BLaER1 treated with 17β-estradiol and CSF1 and Interleukin-3, amounts not matched to agents 10 nM and 100 nM (cell line): ENCODE measurements around the gene VEPH1.

Source experiments
- H3K27ac ChIP-seq, 11 experiments: shearing (Covaris generic); formaldehyde crosslinking; 2 replicates each; pipeline ENCODE4 v1.8.1; 2022
- H3K27me3 ChIP-seq, 11 experiments: shearing (Covaris generic); formaldehyde crosslinking; 2 replicates each; pipeline ENCODE4 v1.8.1; 2022
- H3K36me3 ChIP-seq, 11 experiments: shearing (Covaris generic); formaldehyde crosslinking; 2 replicates each; pipeline ENCODE4 v1.8.1; 2022
- H3K4me1 ChIP-seq, 10 experiments: shearing (Covaris generic); formaldehyde crosslinking; 2 replicates each; pipeline ENCODE4 v1.8.1; 2022
- H3K4me2 ChIP-seq, 11 experiments: shearing (Covaris generic); formaldehyde crosslinking; 2 replicates each; pipeline ENCODE4 v1.8.1; 2022
- H3K4me3 ChIP-seq, 10 experiments: shearing (Covaris generic); formaldehyde crosslinking; 2 replicates each; pipeline ENCODE4 v1.8.1; 2022
- H3K9ac ChIP-seq, 11 experiments: shearing (Covaris generic); formaldehyde crosslinking; 2 replicates each; pipeline ENCODE4 v1.8.1; 2022
- H3K9me3 ChIP-seq, 11 experiments: shearing (Covaris generic); formaldehyde crosslinking; replicated peaks in 1 of 11; 2 replicates each; pipeline ENCODE4 v1.8.1; 2022
- H4K20me1 ChIP-seq, 11 experiments: shearing (Covaris generic); formaldehyde crosslinking; 2 replicates each; pipeline ENCODE4 v1.8.1; 2022
- Cebpa-rat ChIP-seq, 11 experiments: shearing (Covaris generic); IDR thresholded peaks; 2 replicates each; pipeline ENCODE4 v1.8.1; 2022

The VEPH1 gene

DNA sequence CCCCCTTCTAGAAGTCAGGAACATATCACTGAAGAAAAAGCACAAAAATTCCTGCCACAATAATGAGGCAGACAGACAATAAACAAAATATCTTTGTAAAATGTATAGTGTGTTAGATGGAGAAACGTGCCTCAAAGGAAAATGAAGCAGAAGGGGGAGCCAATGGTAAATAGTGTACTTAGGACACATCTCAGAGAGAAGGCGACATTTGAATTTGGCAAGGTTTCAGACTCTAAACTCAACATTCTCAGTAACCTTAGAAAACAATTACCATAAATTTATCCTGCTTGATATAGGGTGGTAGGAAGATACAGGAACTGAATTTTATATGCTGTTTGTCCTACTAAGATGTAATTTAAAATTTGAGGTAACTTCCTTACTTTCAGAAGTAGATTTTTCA is 119.2 kb downstream of the VEPH1 start:
- H3K9ac ChIP-seq: no peak overlapping the region
- no peak overlapping the region for H3K4me2 ChIP-seq
- no peaks in the 10 kb centered on the region for H4K20me1 ChIP-seq
- H3K27ac ChIP-seq: no peak overlapping the region
- no peaks in the 10 kb centered on the region for H3K36me3 ChIP-seq
- no peaks in the 10 kb centered on the region for H3K27me3 ChIP-seq
- TF ChIP-seq Cebpa-rat (IDR thresholded peaks at IDR 0.05): no peak
- no peaks in the 10 kb centered on the region for H3K4me1 ChIP-seq
- no peaks in the 10 kb centered on the region for H3K9me3 ChIP-seq
- H3K4me3 ChIP-seq: no peak overlapping the region

DNA sequence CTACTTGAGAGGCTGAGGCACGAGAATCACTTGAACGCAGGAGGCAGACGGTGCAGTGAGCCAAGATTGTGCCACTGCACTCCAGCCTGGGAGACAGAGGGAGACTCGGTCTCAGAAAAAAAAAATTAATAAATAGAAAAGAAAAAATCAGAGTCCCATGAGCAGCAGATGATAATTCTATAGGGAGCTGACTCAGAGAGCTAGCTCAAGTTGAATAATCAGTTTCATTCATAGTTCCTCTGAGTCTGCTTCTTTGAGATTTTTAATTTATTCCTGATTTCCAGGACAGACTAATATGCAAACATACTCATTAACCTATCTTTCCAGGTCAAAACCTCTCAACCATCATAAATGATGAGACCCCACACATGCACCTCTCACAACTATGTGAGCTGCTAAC is 121.6 kb downstream of the VEPH1 start:
- TF ChIP-seq Cebpa-rat (IDR thresholded peaks at IDR 0.05): no peak
- H3K4me1 ChIP-seq: no peaks in the 10 kb centered on the region
- no peaks in the 10 kb centered on the region for H3K36me3 ChIP-seq
- H3K9me3 ChIP-seq: no peaks in the 10 kb centered on the region
- no peak overlapping the region for H3K27ac ChIP-seq
- H3K4me2 ChIP-seq: no peak overlapping the region
- H4K20me1 ChIP-seq: no peaks in the 10 kb centered on the region
- H3K27me3 ChIP-seq: no peaks in the 10 kb centered on the region
- H3K9ac ChIP-seq: no peak overlapping the region
- no peak overlapping the region for H3K4me3 ChIP-seq

DNA sequence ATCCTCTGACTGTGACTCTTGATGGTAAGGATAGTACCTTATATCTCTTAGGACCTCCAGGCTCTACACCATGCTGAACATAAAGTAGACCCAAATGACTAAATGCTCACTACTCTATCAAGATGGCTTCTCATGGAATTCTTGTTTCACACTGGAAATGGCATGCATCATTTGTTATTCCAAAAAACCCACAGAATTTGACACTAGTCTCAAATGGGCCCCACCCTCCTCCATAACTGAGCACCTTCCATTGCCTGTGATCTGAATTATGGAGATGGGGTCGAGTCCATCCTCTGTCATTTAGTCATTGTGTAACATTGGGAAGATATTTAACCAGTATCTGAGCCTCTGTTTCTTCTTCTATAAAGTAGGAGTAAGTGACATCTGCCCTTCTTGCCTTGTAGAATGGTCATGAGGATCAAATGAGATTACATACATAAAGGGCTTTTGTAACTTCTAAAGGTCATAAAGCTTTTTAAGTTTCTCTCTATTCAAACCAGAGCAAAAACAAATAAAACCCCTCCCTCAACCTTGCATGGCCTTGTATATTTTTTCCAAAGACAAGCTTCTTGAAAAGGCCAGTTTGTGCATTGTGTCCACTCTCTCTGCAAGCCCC is 123.6 kb downstream of the VEPH1 start:
- Histone ChIP-seq H3K4me3 (no peak overlapping the region), H3K9ac (no peak overlapping the region), H3K27ac (no peak overlapping the region), H3K4me2 (no peak overlapping the region), H4K20me1 (no peaks in the 10 kb centered on the region), H3K27me3 (no peaks in the 10 kb centered on the region), H3K9me3 (no peaks in the 10 kb centered on the region), H3K36me3 (no peaks in the 10 kb centered on the region), H3K4me1 (no peaks in the 10 kb centered on the region)
- no peak for TF ChIP-seq Cebpa-rat (IDR thresholded peaks at IDR 0.05)

DNA sequence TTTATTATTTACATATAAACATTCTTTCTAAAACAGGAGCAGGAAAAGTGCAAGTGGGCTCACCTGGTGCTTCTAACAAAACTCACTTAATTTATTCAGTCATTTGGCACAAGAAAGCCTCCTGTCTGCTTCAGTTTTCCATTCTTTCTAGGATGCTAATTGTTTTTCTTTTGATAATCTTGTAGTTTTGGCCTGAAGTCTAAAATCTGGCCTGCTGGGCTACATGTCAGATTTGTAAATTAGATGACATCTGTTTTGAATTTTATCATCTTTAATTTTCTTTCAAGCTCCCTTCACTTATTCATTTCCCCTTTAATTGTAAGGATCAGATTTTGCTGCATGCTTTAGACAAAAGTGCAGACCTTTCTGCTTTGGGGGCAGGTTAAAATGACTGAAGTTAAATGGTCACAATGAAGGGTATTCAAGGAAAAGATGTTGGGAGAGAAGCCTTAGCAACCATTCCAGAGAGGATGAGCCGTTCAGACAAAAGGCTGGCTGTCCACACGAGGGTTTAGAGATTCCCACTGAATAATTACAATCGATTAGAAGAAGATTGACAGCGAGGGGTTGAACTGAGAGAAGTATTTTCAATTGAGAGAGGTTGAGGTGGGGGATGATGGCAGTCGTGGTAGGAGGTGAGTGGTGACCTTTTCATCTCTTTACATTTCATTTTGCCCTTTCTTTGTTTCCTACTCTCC is 126.5 kb downstream of the VEPH1 start:
- H3K4me1 ChIP-seq: no peaks in the 10 kb centered on the region
- no peak overlapping the region for H3K9ac ChIP-seq
- no peak overlapping the region for H3K4me2 ChIP-seq
- no peak for TF ChIP-seq Cebpa-rat (IDR thresholded peaks at IDR 0.05)
- no peaks in the 10 kb centered on the region for H3K36me3 ChIP-seq
- H3K27ac ChIP-seq: no peak overlapping the region
- H3K27me3 ChIP-seq: no peaks in the 10 kb centered on the region
- H4K20me1 ChIP-seq: no peaks in the 10 kb centered on the region
- H3K9me3 ChIP-seq: no peaks in the 10 kb centered on the region
- H3K4me3 ChIP-seq: no peak overlapping the region

DNA sequence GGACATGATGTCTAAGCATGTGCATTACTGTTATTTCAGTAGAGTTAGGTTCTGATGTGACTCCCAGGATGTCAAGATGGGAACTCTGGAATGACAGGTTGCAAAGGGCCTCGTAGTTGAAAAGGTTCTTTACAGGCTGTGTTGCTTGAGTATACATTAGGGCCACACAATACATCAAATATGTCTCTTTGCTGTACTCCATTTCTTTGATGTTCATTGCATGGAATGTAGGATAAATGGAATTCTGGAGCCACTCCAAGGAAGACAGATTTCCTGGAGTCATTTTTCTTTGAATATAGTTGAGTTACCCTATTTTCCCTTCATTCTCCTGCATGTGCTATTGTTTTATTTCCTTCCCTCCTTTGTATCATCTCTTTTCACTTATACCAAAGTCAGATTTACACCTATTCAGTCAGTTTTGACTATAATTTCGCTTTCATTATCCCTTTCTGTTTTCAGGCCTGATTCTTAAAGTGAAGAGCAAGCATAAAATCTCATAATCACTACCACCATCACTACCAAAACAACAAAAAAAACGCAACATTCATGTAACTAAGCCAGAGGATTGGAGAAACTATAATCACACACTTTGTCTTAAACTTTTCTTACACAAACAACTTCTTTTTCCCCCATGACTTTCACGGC is 127.8 kb downstream of the VEPH1 start:
- TF ChIP-seq Cebpa-rat (IDR thresholded peaks at IDR 0.05): no peak
- Histone ChIP-seq H3K27me3 (no peaks in the 10 kb centered on the region), H3K4me2 (no peak overlapping the region), H3K27ac (no peak overlapping the region), H4K20me1 (no peaks in the 10 kb centered on the region), H3K36me3 (no peaks in the 10 kb centered on the region), H3K4me3 (no peak overlapping the region), H3K4me1 (no peaks in the 10 kb centered on the region), H3K9me3 (no peaks in the 10 kb centered on the region), H3K9ac (no peak overlapping the region)

DNA sequence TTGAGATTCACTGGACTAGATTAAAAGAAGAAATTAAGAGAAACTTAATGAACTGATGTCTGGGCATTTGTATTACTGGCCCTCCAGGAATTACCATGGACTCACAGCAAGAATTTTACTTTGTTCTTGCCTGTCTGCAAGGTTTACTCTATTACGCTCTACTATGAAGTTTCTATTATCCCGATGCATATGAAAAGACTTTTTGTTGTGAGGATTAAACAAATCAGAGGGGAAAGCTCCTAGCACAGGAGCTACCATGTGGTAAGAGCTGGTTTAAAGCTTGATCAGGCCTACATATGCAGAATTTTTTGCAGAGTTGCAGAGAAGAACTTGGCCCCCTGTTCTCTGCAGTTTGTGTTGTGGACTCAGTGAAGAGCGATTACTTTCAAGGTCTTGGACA is 128.3 kb downstream of the VEPH1 start:
- H3K4me2 ChIP-seq: no peak overlapping the region
- no peaks in the 10 kb centered on the region for H3K4me1 ChIP-seq
- H4K20me1 ChIP-seq: no peaks in the 10 kb centered on the region
- no peak overlapping the region for H3K9ac ChIP-seq
- H3K9me3 ChIP-seq: no peaks in the 10 kb centered on the region
- TF ChIP-seq Cebpa-rat (IDR thresholded peaks at IDR 0.05): no peak
- H3K4me3 ChIP-seq: no peak overlapping the region
- H3K27ac ChIP-seq: no peak overlapping the region
- no peaks in the 10 kb centered on the region for H3K36me3 ChIP-seq
- no peaks in the 10 kb centered on the region for H3K27me3 ChIP-seq

DNA sequence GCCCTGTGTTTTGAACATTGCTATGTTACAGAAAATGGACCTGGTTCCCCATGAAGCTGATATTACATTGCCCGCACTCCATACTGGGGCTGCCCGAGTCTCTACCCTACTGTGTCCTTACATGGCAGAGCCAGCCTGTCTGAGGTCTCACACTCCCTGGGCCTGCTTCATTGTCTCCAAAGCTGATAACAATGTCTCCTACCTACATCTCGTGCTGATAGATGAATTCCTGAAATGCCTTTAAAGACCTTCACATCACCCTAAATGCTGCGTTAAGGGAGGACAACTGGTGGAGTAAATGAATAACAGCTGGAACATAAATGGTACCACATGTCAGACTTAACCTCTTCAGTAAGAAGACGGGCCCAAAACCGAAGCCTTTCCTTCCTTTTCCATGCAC is 129.4 kb downstream of the VEPH1 start:
- no peaks in the 10 kb centered on the region for H4K20me1 ChIP-seq
- no peak overlapping the region for H3K4me2 ChIP-seq
- H3K36me3 ChIP-seq: no peaks in the 10 kb centered on the region
- H3K27me3 ChIP-seq: no peaks in the 10 kb centered on the region
- H3K4me3 ChIP-seq: no peak overlapping the region
- no peaks in the 10 kb centered on the region for H3K9me3 ChIP-seq
- TF ChIP-seq Cebpa-rat (IDR thresholded peaks at IDR 0.05): no peak
- no peak overlapping the region for H3K9ac ChIP-seq
- H3K27ac ChIP-seq: no peak overlapping the region
- H3K4me1 ChIP-seq: no peaks in the 10 kb centered on the region

DNA sequence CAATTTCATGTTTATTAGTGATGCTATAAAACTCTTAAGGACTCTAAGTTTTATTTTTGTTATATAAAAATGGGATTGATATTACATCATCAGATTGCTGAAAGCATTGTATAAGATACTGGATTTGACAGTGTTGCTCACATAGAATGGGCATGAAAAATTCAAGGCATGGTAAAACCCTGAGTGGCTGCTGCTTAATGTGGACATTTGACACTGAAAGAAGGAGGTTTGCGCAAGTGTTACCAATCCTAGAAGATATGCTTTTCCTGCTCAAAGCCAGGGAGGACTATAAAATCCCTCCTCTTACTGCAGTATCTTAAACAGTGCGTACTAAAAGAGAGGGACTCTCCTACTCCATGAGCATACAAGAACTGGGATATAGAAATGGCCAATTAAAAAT is 132.3 kb downstream of the VEPH1 start:
- H3K36me3 ChIP-seq: no peaks in the 10 kb centered on the region
- H3K4me2 ChIP-seq: no peak overlapping the region
- H3K4me1 ChIP-seq: no peaks in the 10 kb centered on the region
- no peaks in the 10 kb centered on the region for H3K27me3 ChIP-seq
- no peaks in the 10 kb centered on the region for H4K20me1 ChIP-seq
- no peak overlapping the region for H3K9ac ChIP-seq
- no peak overlapping the region for H3K4me3 ChIP-seq
- no peak overlapping the region for H3K27ac ChIP-seq
- H3K9me3 ChIP-seq: no peaks in the 10 kb centered on the region
- 0 out of 22 replicates have a peak, but pooled peaks of 1 of the 11 experiments have one; percentile 15 for TF ChIP-seq Cebpa-rat (IDR thresholded peaks at IDR 0.05)

DNA sequence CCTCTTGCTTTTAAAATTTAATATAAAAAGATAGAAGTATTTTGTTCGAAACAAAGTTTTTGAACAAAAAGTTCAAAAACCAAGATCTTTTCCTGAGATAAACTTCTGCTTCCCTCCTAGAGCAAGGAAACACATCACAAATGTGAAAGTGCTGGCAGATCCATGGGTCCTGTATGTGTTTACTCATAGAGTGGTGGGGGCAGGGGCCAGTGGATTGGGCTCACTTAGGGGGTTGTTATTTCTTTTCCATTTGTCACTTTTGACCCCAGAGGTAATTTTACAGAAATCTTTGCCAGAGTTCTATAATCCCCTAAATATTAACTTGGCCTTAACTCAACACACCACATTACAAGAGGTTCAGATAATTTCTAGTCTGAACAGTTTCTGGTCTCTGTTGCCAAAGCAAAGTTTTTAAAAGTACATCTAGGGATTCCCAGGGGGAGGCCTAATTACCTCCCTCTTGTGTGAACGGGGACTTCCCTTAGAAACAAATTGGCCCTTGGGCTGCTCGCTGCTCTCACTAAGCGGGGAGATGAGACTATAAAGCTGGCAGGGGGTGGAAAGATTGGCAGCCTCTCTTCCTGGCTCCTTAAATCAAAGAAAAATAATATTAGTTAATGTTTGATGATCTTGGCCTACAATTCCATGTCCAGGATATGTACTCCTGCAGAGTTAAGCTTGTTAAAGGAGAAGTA is 133.3 kb downstream of the VEPH1 start:
- H3K9ac ChIP-seq: no peak overlapping the region
- no peaks in the 10 kb centered on the region for H4K20me1 ChIP-seq
- no peak overlapping the region for H3K27ac ChIP-seq
- no peak overlapping the region for H3K4me3 ChIP-seq
- no peaks in the 10 kb centered on the region for H3K9me3 ChIP-seq
- H3K4me2 ChIP-seq: no peak overlapping the region
- H3K36me3 ChIP-seq: no peaks in the 10 kb centered on the region
- TF ChIP-seq Cebpa-rat (IDR thresholded peaks at IDR 0.05): no peak
- no peaks in the 10 kb centered on the region for H3K27me3 ChIP-seq
- no peaks in the 10 kb centered on the region; a peak in 1 of 20 replicates for H3K4me1 ChIP-seq
